Astrocyte (in vitro differentiated cells and primary cell): ENCODE measurements around the gene COPS9. TPM values are rescaled to one million over a fixed set of nuclear protein-coding genes. Genes with fewer than 3 reads are reported as not detected.

ENCODE experiments used
- DNase-seq: peaks from one replicate; pipeline ENCODE4 v3.0.0-alpha.2; 2010; ENCODE audit warnings: low read depth
- FAIRE-seq: peaks from 2 replicates; lab custom pipeline; 2011; peaks lifted over from hg19 to GRCh38; lab: Jason Lieb, UNC
- H2AFZ ChIP-seq: 2 replicates; pipeline ENCODE4 v1.6.0; 2012; ENCODE audit warnings: low read depth, low read length, inconsistent platforms
- H3K27ac ChIP-seq: 2 replicates; pipeline ENCODE4 v1.5.1; 2011; ENCODE audit warnings: low read depth, low read length, inconsistent platforms
- H3K27me3 ChIP-seq: 2 replicates; pipeline ENCODE4 v1.6.0; 2011; ENCODE audit warnings: low read length, inconsistent platforms; ENCODE audit not compliant: insufficient read depth
- H3K36me3 ChIP-seq: 2 replicates; pipeline ENCODE4 v1.5.1; 2011; ENCODE audit warnings: low read length, inconsistent platforms; ENCODE audit not compliant: insufficient read depth
- H3K4me1 ChIP-seq: 2 replicates; pipeline ENCODE4 v1.5.1; 2011; ENCODE audit warnings: low read length, inconsistent platforms; ENCODE audit not compliant: insufficient read depth
- H3K4me2 ChIP-seq: 2 replicates; pipeline ENCODE4 v1.6.0; 2012; ENCODE audit warnings: low read length, inconsistent platforms
- H3K4me3 ChIP-seq: 2 replicates; pipeline ENCODE4 v1.5.1; 2011; ENCODE audit warnings: low read depth, mild to moderate bottlenecking, low read length, inconsistent platforms; ENCODE audit not compliant: insufficient read depth
- H3K79me2 ChIP-seq: 2 replicates; pipeline ENCODE4 v1.6.0; 2012; ENCODE audit warnings: mild to moderate bottlenecking, low read length, inconsistent platforms; ENCODE audit not compliant: insufficient read depth
- H3K9ac ChIP-seq: 2 replicates; pipeline ENCODE4 v1.6.0; 2012; ENCODE audit warnings: mild to moderate bottlenecking, low read length, inconsistent platforms
- H3K9me3 ChIP-seq: 2 replicates; pipeline ENCODE4 v1.5.1; 2012; ENCODE audit warnings: low read depth, mild to moderate bottlenecking, low read length, inconsistent platforms; ENCODE audit not compliant: insufficient read depth
- H4K20me1 ChIP-seq: 2 replicates; pipeline ENCODE4 v1.6.0; 2012; ENCODE audit warnings: low read length, inconsistent platforms; ENCODE audit not compliant: insufficient read depth
- H3K27ac Mint-ChIP-seq: one replicate; pipeline ENCODE4 v1.8.0; 2021; ENCODE audit warnings: mild to moderate bottlenecking, mixed read lengths; ENCODE audit not compliant: unreplicated experiment
- H3K27me3 Mint-ChIP-seq: one replicate; pipeline ENCODE4 v1.8.0; 2021; ENCODE audit warnings: low read depth, mixed read lengths; ENCODE audit not compliant: unreplicated experiment
- H3K36me3 Mint-ChIP-seq: one replicate; pipeline ENCODE4 v1.8.0; 2021; ENCODE audit warnings: low read depth, mixed read lengths; ENCODE audit not compliant: unreplicated experiment
- H3K4me1 Mint-ChIP-seq: one replicate; pipeline ENCODE4 v1.8.0; 2021; ENCODE audit warnings: low read depth, mixed read lengths; ENCODE audit not compliant: unreplicated experiment
- H3K4me3 Mint-ChIP-seq: one replicate; pipeline ENCODE4 v1.8.0; 2021; ENCODE audit warnings: mild to moderate bottlenecking, moderate library complexity, mixed read lengths; ENCODE audit not compliant: unreplicated experiment
- H3K9me3 Mint-ChIP-seq: one replicate; pipeline ENCODE4 v1.8.0; 2021; ENCODE audit warnings: mild to moderate bottlenecking, mixed read lengths; ENCODE audit not compliant: unreplicated experiment
- EZH2 ChIP-seq: IDR thresholded peaks from 2 replicates; pipeline ENCODE4 v1.6.1; 2012; ENCODE audit warnings: mild to moderate bottlenecking, low read length, inconsistent platforms; ENCODE audit not compliant: insufficient read depth
- total RNA-seq: library from RNA; stranded (reverse); gene quantifications from 2 replicates; pipeline ENCODE4 v1.2.1, GENCODE V29; 2021
- TF ChIP-seq, protein P1 (sequence below): IDR thresholded peaks from 2 replicates; pipeline ENCODE4 v1.5.1; 2011; ENCODE audit warnings: low read depth, mild to moderate bottlenecking, inconsistent platforms, low read length, moderate library complexity; ENCODE audit not compliant: insufficient read depth

The COPS9 gene
- total RNA-seq, 1 donor from 2014 or later, result 192 TPM

DNA sequence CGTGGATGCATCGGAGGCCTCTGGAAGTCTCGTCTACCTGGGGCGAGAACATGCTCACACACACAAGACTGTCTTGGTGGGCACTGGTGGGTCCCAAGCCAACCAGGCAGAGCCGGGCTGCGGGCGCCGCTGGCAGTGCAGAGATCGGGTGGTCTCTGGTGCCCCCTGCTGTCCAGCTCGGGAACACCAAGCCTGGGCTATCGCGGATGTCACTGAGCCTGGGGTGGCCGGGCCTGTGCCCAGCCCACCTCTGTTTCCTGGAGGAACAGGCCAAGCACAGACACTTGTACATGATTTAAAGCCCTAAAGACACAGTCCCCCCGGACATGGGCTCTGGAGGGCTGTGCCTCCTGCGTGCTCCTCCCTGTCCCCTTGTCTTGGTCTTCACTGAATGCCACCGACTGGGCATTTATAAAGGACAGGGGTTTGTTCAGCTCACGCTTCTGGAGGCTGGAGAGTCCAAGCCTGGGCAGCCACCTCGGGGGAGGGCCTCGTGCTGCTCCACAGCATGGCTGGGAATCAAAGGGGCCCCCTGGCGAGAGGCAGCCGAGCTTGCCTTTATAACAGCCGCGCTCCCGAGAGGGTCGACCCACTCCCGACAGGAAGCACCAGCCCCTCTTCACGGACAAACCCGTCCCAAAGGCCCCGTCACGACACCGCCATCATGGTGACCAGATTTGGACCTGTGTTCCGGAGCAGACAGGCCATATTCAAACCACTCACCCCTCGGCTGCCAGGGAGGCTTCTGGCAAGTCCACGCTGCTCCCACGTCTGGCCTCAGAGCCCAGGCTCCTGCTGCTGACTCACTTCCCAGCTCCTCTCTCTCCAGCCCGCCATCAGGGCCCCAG, 7.9 kb upstream of the COPS9 start:
- no peaks in the 10 kb centered on the region for H3K36me3 Mint-ChIP-seq
- H3K27ac ChIP-seq, result no peak overlapping the region
- H3K79me2 ChIP-seq, result no peaks in the 10 kb centered on the region
- H3K4me1 ChIP-seq, result no peaks in the 10 kb centered on the region
- H3K36me3 ChIP-seq, result no peaks in the 10 kb centered on the region
- peaks cover 30% of the 10 kb centered on the region for H3K27me3 Mint-ChIP-seq
- no peaks in the 10 kb centered on the region for H3K9me3 Mint-ChIP-seq
- H3K4me3 ChIP-seq, result no peak overlapping the region
- H3K27me3 ChIP-seq, result peaks cover 4% of the 10 kb centered on the region
- H3K9me3 ChIP-seq, result no peaks in the 10 kb centered on the region
- DNase-seq (no peak), FAIRE-seq (no peak)
- H2AFZ ChIP-seq, result peak overlapping the region; percentile 77
- H3K4me2 ChIP-seq, result peak overlapping the region; percentile 32
- TF ChIP-seq, protein P1, sequence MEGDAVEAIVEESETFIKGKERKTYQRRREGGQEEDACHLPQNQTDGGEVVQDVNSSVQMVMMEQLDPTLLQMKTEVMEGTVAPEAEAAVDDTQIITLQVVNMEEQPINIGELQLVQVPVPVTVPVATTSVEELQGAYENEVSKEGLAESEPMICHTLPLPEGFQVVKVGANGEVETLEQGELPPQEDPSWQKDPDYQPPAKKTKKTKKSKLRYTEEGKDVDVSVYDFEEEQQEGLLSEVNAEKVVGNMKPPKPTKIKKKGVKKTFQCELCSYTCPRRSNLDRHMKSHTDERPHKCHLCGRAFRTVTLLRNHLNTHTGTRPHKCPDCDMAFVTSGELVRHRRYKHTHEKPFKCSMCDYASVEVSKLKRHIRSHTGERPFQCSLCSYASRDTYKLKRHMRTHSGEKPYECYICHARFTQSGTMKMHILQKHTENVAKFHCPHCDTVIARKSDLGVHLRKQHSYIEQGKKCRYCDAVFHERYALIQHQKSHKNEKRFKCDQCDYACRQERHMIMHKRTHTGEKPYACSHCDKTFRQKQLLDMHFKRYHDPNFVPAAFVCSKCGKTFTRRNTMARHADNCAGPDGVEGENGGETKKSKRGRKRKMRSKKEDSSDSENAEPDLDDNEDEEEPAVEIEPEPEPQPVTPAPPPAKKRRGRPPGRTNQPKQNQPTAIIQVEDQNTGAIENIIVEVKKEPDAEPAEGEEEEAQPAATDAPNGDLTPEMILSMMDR, result peak; percentile 76
- TF ChIP-seq EZH2, result no peak
- no peak overlapping the region for H3K27ac Mint-ChIP-seq
- H3K9ac ChIP-seq, result no peak overlapping the region
- H3K4me3 Mint-ChIP-seq, result no peak overlapping the region
- peaks cover 3% of the 10 kb centered on the region for H3K4me1 Mint-ChIP-seq
- H4K20me1 ChIP-seq, result no peaks in the 10 kb centered on the region

DNA sequence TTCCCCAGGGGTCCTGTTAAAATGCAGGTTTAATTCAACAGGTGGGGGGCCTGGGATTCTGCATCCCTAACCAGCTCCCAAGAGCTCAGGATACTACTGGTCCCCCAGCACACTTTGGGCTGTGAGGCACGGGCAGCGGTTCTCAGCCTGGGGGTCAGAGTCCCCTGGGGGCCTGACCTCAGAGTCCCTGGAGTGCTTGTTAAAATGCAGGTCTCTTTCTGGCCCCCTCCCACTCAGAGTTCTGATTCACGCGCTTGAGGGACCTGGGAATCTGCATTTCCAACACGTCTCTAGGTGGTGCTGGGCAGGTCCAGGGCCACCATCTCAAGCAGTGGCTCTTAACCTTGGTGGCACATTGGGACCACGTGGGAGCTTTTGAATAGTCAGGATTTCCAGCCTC, 7.2 kb upstream of the COPS9 start:
- Mint-ChIP-seq H3K4me3 (no peak overlapping the region), H3K27me3 (peaks cover 28% of the 10 kb centered on the region), H3K9me3 (no peaks in the 10 kb centered on the region), H3K27ac (no peak overlapping the region), H3K4me1 (peaks cover 3% of the 10 kb centered on the region), H3K36me3 (no peaks in the 10 kb centered on the region)
- TF ChIP-seq, protein P1, result no peak
- TF ChIP-seq EZH2, result no peak
- Histone ChIP-seq H3K9me3 (no peaks in the 10 kb centered on the region), H3K4me1 (no peaks in the 10 kb centered on the region), H3K4me2 (peak overlapping the region; percentile 32), H3K27ac (no peak overlapping the region), H2AFZ (no peak overlapping the region), H3K36me3 (no peaks in the 10 kb centered on the region), H3K27me3 (peaks cover 4% of the 10 kb centered on the region), H3K4me3 (no peak overlapping the region), H3K79me2 (no peaks in the 10 kb centered on the region), H4K20me1 (no peaks in the 10 kb centered on the region), H3K9ac (no peak overlapping the region)
- FAIRE-seq (no peak), DNase-seq (no peak)

DNA sequence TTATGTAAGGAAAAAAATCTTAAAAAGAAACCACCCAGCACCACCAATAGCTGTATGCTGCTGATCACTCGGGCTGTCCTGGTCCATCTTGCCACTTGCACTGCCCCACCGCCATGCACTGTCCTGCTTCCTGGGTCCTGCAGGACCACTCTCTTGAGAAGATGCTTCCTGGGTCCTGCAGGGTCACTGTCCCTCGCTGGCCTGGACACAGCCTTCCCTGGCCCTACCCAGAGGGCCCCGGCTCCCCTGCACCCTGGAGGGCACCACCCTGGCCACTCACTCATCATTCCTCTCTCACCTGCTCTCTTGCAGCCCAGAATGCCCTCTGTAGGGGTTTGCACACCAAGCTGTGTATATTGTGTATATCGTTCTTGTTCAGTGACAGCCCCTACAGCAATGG, 6.8 kb upstream of the COPS9 start:
- H3K4me3 ChIP-seq, result no peak overlapping the region
- TF ChIP-seq, protein P1, result no peak
- no peak for TF ChIP-seq EZH2
- H4K20me1 ChIP-seq, result no peaks in the 10 kb centered on the region
- Mint-ChIP-seq H3K9me3 (no peaks in the 10 kb centered on the region), H3K27me3 (peaks cover 28% of the 10 kb centered on the region), H3K4me1 (peaks cover 2% of the 10 kb centered on the region), H3K27ac (no peak overlapping the region), H3K36me3 (no peaks in the 10 kb centered on the region), H3K4me3 (no peak overlapping the region)
- H3K79me2 ChIP-seq, result no peaks in the 10 kb centered on the region
- H3K9me3 ChIP-seq, result no peaks in the 10 kb centered on the region
- H3K27ac ChIP-seq, result no peak overlapping the region
- no peaks in the 10 kb centered on the region for H3K36me3 ChIP-seq
- H2AFZ ChIP-seq, result no peak overlapping the region
- DNase-seq, result no peak
- H3K4me2 ChIP-seq, result no peak overlapping the region
- peaks cover 4% of the 10 kb centered on the region for H3K27me3 ChIP-seq
- H3K4me1 ChIP-seq, result no peaks in the 10 kb centered on the region
- no peak overlapping the region for H3K9ac ChIP-seq
- no peak for FAIRE-seq
